ENCODE measurements around the gene SCAMP4. TPM values are rescaled to one million over a fixed set of nuclear protein-coding genes. Genes with fewer than 3 reads are reported as not detected.

The SCAMP4 gene
- 10 to 100 TPM; 51.7 to 84.8 (median 58.5) TPM for total RNA-seq (2021; fragmentation: NEBNext Ultra II Directional; extraction: Animal tissue kit (Norgen Biotek cat#: 25700))
- long read RNA-seq, transcript SCAMP4-201 (7 exons, 2,684 nt): major isoform, 5 of 14 reads
- long read RNA-seq, partial matches to known transcripts: 9 of 14 reads
- long read RNA-seq, other reads (novel, unspliced or antisense): 0 of 14 reads

- H3K27ac Mint-ChIP-seq: peak within 1 kb of the TSS; percentile 94
- peaks cover 10% of the 10 kb centered on the region for H3K4me1 Mint-ChIP-seq (ENCODE audit: low read depth)
- H3K9me3 Mint-ChIP-seq: no peaks in the 10 kb centered on the region
- DNase-seq: peak; percentile 99
- no peaks in the 10 kb centered on the region; the same call in 1 of the 2 replicates for H3K36me3 Mint-ChIP-seq (ENCODE audit: low read depth)
- no peaks in the 10 kb centered on the region; the same call in 1 of the 2 replicates for H3K27me3 Mint-ChIP-seq (ENCODE audit: insufficient read depth)
- no peak for TF ChIP-seq CTCF (IDR thresholded peaks at IDR 0.05)
- H3K4me3 Mint-ChIP-seq: peak within 1 kb of the TSS; percentile 93
Measured at GRCh38 chr19:1905110-1905862, at the start of gene SCAMP4, which contains the start of gene ADAT3. TSS of gene SCAMP4 (plus strand) at chr19:1905399. CDS start at chr19:1915020, 9,621 bp downstream. TSS of gene ADAT3 (plus strand) at chr19:1905399. CDS start at chr19:1912048, 6,649 bp downstream.

GRCh38 chr19:1855828-1856255 is 49.4 kb upstream of the SCAMP4 start:
- H3K9me3 Mint-ChIP-seq: no peaks in the 10 kb centered on the region
- no peaks in the 10 kb centered on the region; the same call in 1 of the 2 replicates for H3K27me3 Mint-ChIP-seq (ENCODE audit: insufficient read depth)
- H3K27ac Mint-ChIP-seq: peak overlapping the region; percentile 88
- peaks cover 25% of the 10 kb centered on the region for H3K4me1 Mint-ChIP-seq (ENCODE audit: low read depth)
- TF ChIP-seq CTCF (IDR thresholded peaks at IDR 0.05): no peak
- peak overlapping the region; percentile 77 for H3K4me3 Mint-ChIP-seq
- no peaks in the 10 kb centered on the region; the same call in 1 of the 2 replicates for H3K36me3 Mint-ChIP-seq (ENCODE audit: low read depth)
- DNase-seq: no peak

GRCh38 chr19:1856345-1856697 is 48.9 kb upstream of the SCAMP4 start:
- no peaks in the 10 kb centered on the region; the same call in 1 of the 2 replicates for H3K27me3 Mint-ChIP-seq (ENCODE audit: insufficient read depth)
- peak overlapping the region; percentile 88 for H3K27ac Mint-ChIP-seq
- H3K4me1 Mint-ChIP-seq (ENCODE audit: low read depth): peaks cover 30% of the 10 kb centered on the region
- H3K4me3 Mint-ChIP-seq: peak overlapping the region; percentile 77
- no peaks in the 10 kb centered on the region for H3K9me3 Mint-ChIP-seq
- H3K36me3 Mint-ChIP-seq (ENCODE audit: low read depth): no peaks in the 10 kb centered on the region; the same call in 1 of the 2 replicates
- TF ChIP-seq CTCF (IDR thresholded peaks at IDR 0.05): no peak
- no peak for DNase-seq

- H3K36me3 Mint-ChIP-seq (ENCODE audit: low read depth): peaks cover 2% of the 10 kb centered on the region; the same call in 1 of the 2 replicates
- H3K27me3 Mint-ChIP-seq (ENCODE audit: insufficient read depth): no peaks in the 10 kb centered on the region; the same call in 1 of the 2 replicates
- peak overlapping the region; percentile 77 for H3K4me3 Mint-ChIP-seq
Measured at GRCh38 chr19:1856698-1857603, 48.2 kb upstream of the SCAMP4 start.

More at GRCh38 chr19:1856698-1857603, 48.2 kb upstream of the SCAMP4 start:
- peak overlapping the region; percentile 88 for H3K27ac Mint-ChIP-seq
- DNase-seq: peak; percentile 78
- H3K9me3 Mint-ChIP-seq: no peaks in the 10 kb centered on the region
- H3K4me1 Mint-ChIP-seq (ENCODE audit: low read depth): peaks cover 36% of the 10 kb centered on the region
- TF ChIP-seq CTCF (IDR thresholded peaks at IDR 0.05): no peak
